ENCODE results near the gene GGA2. TPM values are rescaled to one million over a fixed set of nuclear protein-coding genes. Genes with fewer than 3 reads are reported as not detected.

GGA2 gene
- total RNA-seq, 1 donor from 2014 or later = 89.9 TPM

GRCh38 chr16:23479138-23479537 lies 31.2 kb downstream of the GGA2 start:
- no peak for TF ChIP-seq CTCF (IDR thresholded peaks at IDR 0.05; ENCODE audit: unreplicated experiment)
- H3K9me3 Mint-ChIP-seq (ENCODE audit: low read depth) = no peaks in the 10 kb centered on the region
- H3K4me3 Mint-ChIP-seq (ENCODE audit: low read depth) = no peak overlapping the region
- no peaks in the 10 kb centered on the region for H3K27me3 Mint-ChIP-seq
- H3K27ac Mint-ChIP-seq = peak overlapping the region; percentile 58
- H3K4me1 Mint-ChIP-seq (ENCODE audit: low read depth) = no peaks in the 10 kb centered on the region
- no peak for DNase-seq (ENCODE audit: low spot score, unreplicated experiment)
- H3K36me3 Mint-ChIP-seq (ENCODE audit: insufficient read depth) = peaks cover 23% of the 10 kb centered on the region

- no peaks in the 10 kb centered on the region for H3K9me3 Mint-ChIP-seq (ENCODE audit: low read depth)
- no peak for DNase-seq (ENCODE audit: low spot score, unreplicated experiment)
- no peak overlapping the region for H3K27ac Mint-ChIP-seq
- no peak for TF ChIP-seq CTCF (IDR thresholded peaks at IDR 0.05; ENCODE audit: unreplicated experiment)
- H3K4me3 Mint-ChIP-seq (ENCODE audit: low read depth) = no peak overlapping the region
- H3K4me1 Mint-ChIP-seq (ENCODE audit: low read depth) = no peaks in the 10 kb centered on the region
- H3K27me3 Mint-ChIP-seq = no peaks in the 10 kb centered on the region
- peaks cover 27% of the 10 kb centered on the region for H3K36me3 Mint-ChIP-seq (ENCODE audit: insufficient read depth)
Observed at GRCh38 chr16:23478566-23478965, 31.7 kb downstream of the GGA2 start.

- peak overlapping the region; percentile 41 for H3K27ac Mint-ChIP-seq
- no peak overlapping the region for H3K4me3 Mint-ChIP-seq (ENCODE audit: low read depth)
- no peaks in the 10 kb centered on the region for H3K27me3 Mint-ChIP-seq
- H3K36me3 Mint-ChIP-seq (ENCODE audit: insufficient read depth) = peaks cover 22% of the 10 kb centered on the region
- no peaks in the 10 kb centered on the region for H3K9me3 Mint-ChIP-seq (ENCODE audit: low read depth)
- TF ChIP-seq CTCF (IDR thresholded peaks at IDR 0.05; ENCODE audit: unreplicated experiment) = no peak
- no peak for DNase-seq (ENCODE audit: low spot score, unreplicated experiment)
- H3K4me1 Mint-ChIP-seq (ENCODE audit: low read depth) = no peaks in the 10 kb centered on the region
Observed at GRCh38 chr16:23476289-23476688, 34.0 kb downstream of the GGA2 start.

GRCh38 chr16:23469814-23470213 lies 40.5 kb downstream of the GGA2 start:
- Mint-ChIP-seq H3K4me1 (ENCODE audit: low read depth) (no peaks in the 10 kb centered on the region), H3K27me3 (no peaks in the 10 kb centered on the region), H3K9me3 (ENCODE audit: low read depth) (no peaks in the 10 kb centered on the region), H3K27ac (no peak overlapping the region), H3K36me3 (ENCODE audit: insufficient read depth) (peaks cover 23% of the 10 kb centered on the region), H3K4me3 (ENCODE audit: low read depth) (no peak overlapping the region)
- TF ChIP-seq CTCF (IDR thresholded peaks at IDR 0.05; ENCODE audit: unreplicated experiment) = no peak
- no peak for DNase-seq (ENCODE audit: low spot score, unreplicated experiment)

- peak overlapping the region; percentile 7 for H3K27ac Mint-ChIP-seq
- peaks cover 17% of the 10 kb centered on the region for H3K36me3 Mint-ChIP-seq (ENCODE audit: insufficient read depth)
- H3K27me3 Mint-ChIP-seq = no peaks in the 10 kb centered on the region
- H3K9me3 Mint-ChIP-seq (ENCODE audit: low read depth) = no peaks in the 10 kb centered on the region
- no peak overlapping the region for H3K4me3 Mint-ChIP-seq (ENCODE audit: low read depth)
- DNase-seq (ENCODE audit: low spot score, unreplicated experiment) = no peak
- no peak for TF ChIP-seq CTCF (IDR thresholded peaks at IDR 0.05; ENCODE audit: unreplicated experiment)
- H3K4me1 Mint-ChIP-seq (ENCODE audit: low read depth) = peaks cover 2% of the 10 kb centered on the region
Observed at GRCh38 chr16:23466162-23466885, 44.0 kb downstream of the GGA2 start.

Measured in progenitor cell of endocrine pancreas (in vitro differentiated cells).